GM12878 (cell line): Measurements from ENCODE around the gene RIOX2. TPM values are rescaled to one million over a fixed set of nuclear protein-coding genes. Genes with fewer than 3 reads are reported as not detected.

Experiments
- ATAC-seq: fragments of 200-7000 bp; cut with Tn5 transposase; 3 replicates; pipeline ENCODE4 v1.9.1; 2020; ENCODE audit warnings: mild to moderate bottlenecking, moderate library complexity
- BruUV-seq: library from RNA; stranded (reverse); fragments of 400-500 nt; replicated peaks from 2 replicates; lab custom pipeline; 2021; lab: Mats Ljungman, UMichigan
- CTCF ChIA-PET: fragments of 300-600 bp; sonication (Branson Sonifier 250); formaldehyde crosslinking; extraction: SDS; loops from one replicate; lab custom pipeline; 2021; ENCODE audit warnings: inconsistent platforms; lab: Yijun Ruan, JAX
- POLR2A ChIA-PET: fragments of 350-600 bp; formaldehyde crosslinking; extraction: SDS; loops from one replicate; lab custom pipeline; 2021; ENCODE audit warnings: inconsistent platforms; lab: Charles Lee
- RAD21 ChIA-PET: fragments of 300-600 bp; sonication (Branson Sonifier 250); formaldehyde crosslinking; loops from one replicate; lab custom pipeline; 2023; ENCODE audit warnings: antibody characterized with exemption; ENCODE audit not compliant: unreplicated experiment; lab: Charles Lee
- SMC1A ChIA-PET: fragments of 300-600 bp; sonication (Branson Sonifier 250); formaldehyde crosslinking; loops from one replicate; lab custom pipeline; 2023; ENCODE audit not compliant: unreplicated experiment, uncharacterized antibody; lab: Charles Lee
- DNase-seq: peaks from one replicate; pipeline ENCODE4 v3.0.0-alpha.2; 2011; ENCODE audit warnings: low read depth, low spot score
- FAIRE-seq: peaks from 3 replicates; lab custom pipeline; 2011; peaks lifted over from hg19 to GRCh38; lab: Jason Lieb, UNC
- H2AFZ ChIP-seq: 2 replicates; pipeline ENCODE4 v1.6.0; 2011; ENCODE audit warnings: low read depth, low read length, control low read depth; ENCODE audit not compliant: control insufficient read depth
- H3K27ac ChIP-seq: 2 replicates; pipeline ENCODE4 v1.5.1; 2011; ENCODE audit warnings: control low read depth; ENCODE audit not compliant: control insufficient read depth, insufficient read depth
- H3K27me3 ChIP-seq, 2 experiments: replicated peaks in 1 of 2; 2 replicates each; pipeline versions ENCODE4 v1.6.0 to v1.6.1; 2011; ENCODE audit warnings: low read length in 1 of 2; ENCODE audit not compliant: control insufficient read depth in 2 of 2, insufficient read depth in 2 of 2
- H3K36me3 ChIP-seq, 2 experiments: 2 replicates each; pipeline ENCODE4 v1.5.1; 2011; ENCODE audit warnings: low read length in 1 of 2; ENCODE audit not compliant: control insufficient read depth in 2 of 2, insufficient read depth in 2 of 2
- H3K4me1 ChIP-seq: 2 replicates; pipeline ENCODE4 v1.6.1; 2011; ENCODE audit warnings: mild to moderate bottlenecking, low read length, moderate library complexity, mixed read lengths; ENCODE audit not compliant: control insufficient read depth, insufficient read depth
- H3K4me2 ChIP-seq: 2 replicates; pipeline ENCODE4 v1.6.0; 2011; ENCODE audit warnings: control low read depth; ENCODE audit not compliant: control insufficient read depth, insufficient read depth
- H3K4me3 ChIP-seq: fragments of 200-600 bp; sonication (generic); 2 replicates; pipeline ENCODE4 v1.5.1; 2016
- H3K79me2 ChIP-seq: 2 replicates; pipeline ENCODE4 v1.6.0; 2011; ENCODE audit warnings: low read length; ENCODE audit not compliant: control insufficient read depth, insufficient read depth
- H3K9ac ChIP-seq: 2 replicates; pipeline ENCODE4 v1.8.0; 2011; ENCODE audit warnings: low read length, control low read depth, mixed read lengths; ENCODE audit not compliant: control insufficient read depth, insufficient read depth
- H3K9me3 ChIP-seq: replicated peaks from 3 replicates; pipeline ENCODE4 v1.5.1; 2011; ENCODE audit warnings: mild to moderate bottlenecking, low read length; ENCODE audit not compliant: control insufficient read depth, insufficient read depth
- H4K20me1 ChIP-seq: 2 replicates; pipeline ENCODE4 v1.6.0; 2011; ENCODE audit not compliant: control insufficient read depth, insufficient read depth
- BRCA1 ChIP-seq: IDR thresholded peaks from 2 replicates; pipeline ENCODE4 v1.6.1; 2011; ENCODE audit warnings: low read depth, low read length, improper control_type of control experiment
- CREM ChIP-seq: IDR thresholded peaks from 2 replicates; pipeline ENCODE4 v1.6.1; 2014; ENCODE audit warnings: antibody characterized with exemption, low read depth
- HDGF ChIP-seq: fragments of 450-650 bp; IDR thresholded peaks from 2 replicates; pipeline ENCODE4 v1.6.1; 2016; ENCODE audit warnings: antibody characterized with exemption
- KLF5 ChIP-seq: fragments of 450-650 bp; IDR thresholded peaks from 2 replicates; pipeline ENCODE4 v1.6.1; 2014; ENCODE audit warnings: mild to moderate bottlenecking; ENCODE audit not compliant: partially characterized antibody
- NFXL1 ChIP-seq: fragments of 450-650 bp; IDR thresholded peaks from 2 replicates; pipeline ENCODE4 v1.6.1; 2017; ENCODE audit warnings: antibody characterized with exemption, mild to moderate bottlenecking, borderline replicate concordance
- POU2F2 ChIP-seq: IDR thresholded peaks from 3 replicates; pipeline ENCODE4 v1.6.1; 2011; ENCODE audit warnings: low read depth, mild to moderate bottlenecking, low read length, borderline replicate concordance
- SMARCA5 ChIP-seq: fragments of 450-650 bp; IDR thresholded peaks from 2 replicates; pipeline ENCODE4 v1.6.1; 2017; ENCODE audit warnings: mild to moderate bottlenecking
- STAT3 ChIP-seq: IDR thresholded peaks from 2 replicates; pipeline ENCODE4 v1.6.1; 2011; ENCODE audit warnings: low read depth, low read length, improper control_type of control experiment
- SUZ12 ChIP-seq: fragments of 200-600 bp; sonication (generic); IDR thresholded peaks from one replicate; pipeline ENCODE4 v1.6.1; 2018; ENCODE audit warnings: antibody characterized with exemption, mild to moderate bottlenecking; ENCODE audit not compliant: unreplicated experiment
- TARDBP ChIP-seq: IDR thresholded peaks from 2 replicates; pipeline ENCODE4 v1.6.1; 2016; ENCODE audit warnings: borderline replicate concordance
- ZBED1 ChIP-seq: IDR thresholded peaks from 2 replicates; pipeline ENCODE4 v1.6.1; 2016; ENCODE audit warnings: borderline replicate concordance
- ZNF207 ChIP-seq: fragments of 450-650 bp; IDR thresholded peaks from 2 replicates; pipeline ENCODE4 v1.6.1; 2014; ENCODE audit warnings: antibody characterized with exemption, mild to moderate bottlenecking, borderline replicate concordance
- ZNF24 ChIP-seq: fragments of 450-650 bp; IDR thresholded peaks from 2 replicates; pipeline ENCODE4 v1.6.1; 2017; ENCODE audit warnings: antibody characterized with exemption, mild to moderate bottlenecking
- ZZZ3 ChIP-seq: IDR thresholded peaks from 2 replicates; pipeline ENCODE4 v1.6.1; 2011; ENCODE audit warnings: low read depth; ENCODE audit not compliant: control insufficient read depth, insufficient read length
- WGBS: methylation state at CpG from one replicate; pipeline ENCODE4 v1.1.6; 2016; ENCODE audit warnings: low lambda C conversion rate; ENCODE audit not compliant: insufficient replicate concordance, insufficient coverage; ENCODE audit errors: missing lambda C conversion rate; 5-methylcytosine and 5-hydroxymethylcytosine counted together
- in situ Hi-C: fragments of 300-500 bp; cut with MboI; formaldehyde crosslinking; loops from 9 replicates; pipeline ENCODE4 v1.14.3; 2018; ENCODE audit warnings: mixed read lengths
- intact Hi-C: fragments of 100-400 bp; cut with micrococcal nuclease; formaldehyde crosslinking; loops from one replicate; pipeline ENCODE4 v1.14.2; 2022; ENCODE audit not compliant: unreplicated experiment
- polyA plus RNA-seq, 11 experiments: library from polyadenylated mRNA; depleted of rRNA in 4 of 11; unstranded in 6 of 11; stranded (reverse) in 5 of 11; fragments of >200 nt; fragmentation: Nextera tagmentation in 4 of 11; fragmentation: Illumina TruSeq in 1 of 11; extraction: Ambion mirVana in 4 of 11; extraction: Trizol in 1 of 11; gene quantifications; 1 replicate in 1 of 11; 2 replicates in 10 of 11; pipeline versions ENCODE4 v1.2.1 to v1.2.3, GENCODE V29; 2011 to 2016; ENCODE audit warnings: inconsistent platforms in 2 of 11, missing spikeins in 2 of 11, low read depth in 1 of 11
- total RNA-seq, 4 experiments: library from RNA; depleted of rRNA in 3 of 4; stranded (reverse); fragments of >200 nt in 3 of 4; fragmentation: Illumina TruSeq in 1 of 4; extraction: Trizol in 1 of 4; gene quantifications; 2 replicates each; pipeline versions ENCODE4 v1.2.1 to v1.2.3, GENCODE V29; 2013 to 2021
- TF ChIP-seq, protein P1 (sequence below): IDR thresholded peaks from 2 replicates; pipeline ENCODE4 v1.6.1; 2012; ENCODE audit warnings: mild to moderate bottlenecking, low read depth, low read length

The RIOX2 gene
- total and polyA plus RNA-seq, 10 of the 15 experiments (the other 5 are each of a cell fraction or from before 2014, with no cell fraction given), result 24.1 to 52.6 (median 44.0) TPM

DNA sequence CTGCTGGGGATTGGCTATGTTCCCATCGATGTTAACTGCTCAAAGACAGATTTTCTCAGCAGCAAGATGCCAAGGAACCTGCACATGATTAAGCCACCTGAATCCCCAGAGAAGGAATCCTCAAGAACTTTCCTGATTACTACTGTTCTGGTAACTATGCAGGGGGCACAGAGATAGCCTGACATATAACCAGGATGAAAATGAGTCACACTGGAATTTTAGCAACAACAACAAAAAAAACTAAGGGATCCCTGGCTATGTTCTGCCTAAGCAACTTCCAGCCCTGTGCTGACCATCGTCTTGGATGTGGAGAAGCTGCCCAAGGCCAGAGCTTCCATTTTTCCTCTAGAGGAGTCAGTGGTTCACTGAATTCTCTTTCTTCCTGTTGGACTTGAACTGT is 13.8 kb downstream of the RIOX2 start (continued):
- TF ChIP-seq HDGF (no peak), ZBED1 (no peak)

DNA sequence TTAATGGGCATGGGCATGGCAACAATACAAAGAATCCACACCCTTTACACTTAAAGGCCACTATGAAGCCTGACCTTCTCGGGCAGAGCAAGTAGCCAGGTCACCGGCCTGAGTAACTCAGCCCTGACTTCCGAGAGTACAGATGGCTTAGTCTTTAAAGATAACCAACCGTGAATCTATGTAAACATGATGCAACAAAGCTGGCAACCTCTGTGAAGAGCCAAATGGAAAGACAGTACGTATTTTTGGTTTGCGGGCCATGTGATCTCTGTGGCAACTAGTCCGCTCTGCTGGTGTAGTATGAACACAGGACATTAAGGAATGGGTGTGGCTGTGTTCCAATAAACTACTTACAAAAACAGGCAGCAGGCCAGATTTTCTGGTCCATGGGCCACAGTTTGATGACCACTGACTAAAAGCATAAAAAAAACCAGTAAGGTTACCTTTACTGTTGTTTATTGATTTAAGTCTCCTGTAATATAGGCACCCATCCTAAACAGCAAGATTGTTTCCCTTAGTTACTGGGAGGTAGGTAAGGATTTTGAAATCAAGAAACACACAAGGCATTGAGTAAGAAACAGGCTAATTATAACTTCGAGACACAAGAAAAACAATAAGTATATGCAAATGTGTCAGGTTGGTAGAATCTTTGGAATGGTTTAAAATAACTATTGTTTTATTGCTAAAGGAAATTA is 14.5 kb downstream of the RIOX2 start:
- H3K9me3 ChIP-seq, result no peaks in the 10 kb centered on the region
- no peak overlapping the region for H3K9ac ChIP-seq
- no peaks in the 10 kb centered on the region for H3K27me3 ChIP-seq
- ATAC-seq (no peak), FAIRE-seq (no peak), DNase-seq (no peak)
- RAD21 ChIA-PET, result no interaction called here
- peaks cover 10 to 36% of the 10 kb centered on the region in 2 experiments for H3K36me3 ChIP-seq
- H3K4me2 ChIP-seq, result no peak overlapping the region
- peaks cover 8% of the 10 kb centered on the region for H3K79me2 ChIP-seq
- WGBS, result 99% methylated on average over 8 of the region's 8 CpGs
- no peak overlapping the region for H2AFZ ChIP-seq
- SMC1A ChIA-PET, result no interaction called here
- in situ Hi-C loops (no loop called here), intact Hi-C loops (no loop called here)
- TF ChIP-seq STAT3, result no peak
- TF ChIP-seq, protein P1, sequence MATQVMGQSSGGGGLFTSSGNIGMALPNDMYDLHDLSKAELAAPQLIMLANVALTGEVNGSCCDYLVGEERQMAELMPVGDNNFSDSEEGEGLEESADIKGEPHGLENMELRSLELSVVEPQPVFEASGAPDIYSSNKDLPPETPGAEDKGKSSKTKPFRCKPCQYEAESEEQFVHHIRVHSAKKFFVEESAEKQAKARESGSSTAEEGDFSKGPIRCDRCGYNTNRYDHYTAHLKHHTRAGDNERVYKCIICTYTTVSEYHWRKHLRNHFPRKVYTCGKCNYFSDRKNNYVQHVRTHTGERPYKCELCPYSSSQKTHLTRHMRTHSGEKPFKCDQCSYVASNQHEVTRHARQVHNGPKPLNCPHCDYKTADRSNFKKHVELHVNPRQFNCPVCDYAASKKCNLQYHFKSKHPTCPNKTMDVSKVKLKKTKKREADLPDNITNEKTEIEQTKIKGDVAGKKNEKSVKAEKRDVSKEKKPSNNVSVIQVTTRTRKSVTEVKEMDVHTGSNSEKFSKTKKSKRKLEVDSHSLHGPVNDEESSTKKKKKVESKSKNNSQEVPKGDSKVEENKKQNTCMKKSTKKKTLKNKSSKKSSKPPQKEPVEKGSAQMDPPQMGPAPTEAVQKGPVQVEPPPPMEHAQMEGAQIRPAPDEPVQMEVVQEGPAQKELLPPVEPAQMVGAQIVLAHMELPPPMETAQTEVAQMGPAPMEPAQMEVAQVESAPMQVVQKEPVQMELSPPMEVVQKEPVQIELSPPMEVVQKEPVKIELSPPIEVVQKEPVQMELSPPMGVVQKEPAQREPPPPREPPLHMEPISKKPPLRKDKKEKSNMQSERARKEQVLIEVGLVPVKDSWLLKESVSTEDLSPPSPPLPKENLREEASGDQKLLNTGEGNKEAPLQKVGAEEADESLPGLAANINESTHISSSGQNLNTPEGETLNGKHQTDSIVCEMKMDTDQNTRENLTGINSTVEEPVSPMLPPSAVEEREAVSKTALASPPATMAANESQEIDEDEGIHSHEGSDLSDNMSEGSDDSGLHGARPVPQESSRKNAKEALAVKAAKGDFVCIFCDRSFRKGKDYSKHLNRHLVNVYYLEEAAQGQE, result no peak
- no peak for TF ChIP-seq SUZ12
- no peak for TF ChIP-seq POU2F2
- TF ChIP-seq SMARCA5, result no peak
- no peak for TF ChIP-seq NFXL1
- no peak for TF ChIP-seq KLF5
- TF ChIP-seq TARDBP, result no peak
- TF ChIP-seq ZNF207, result no peak
- TF ChIP-seq ZZZ3, result no peak
- no peak for TF ChIP-seq ZNF24
- no peak for TF ChIP-seq CREM
- TF ChIP-seq BRCA1, result no peak
- no peak overlapping the region for H3K27ac ChIP-seq
- CTCF ChIA-PET, result no interaction called here
- POLR2A ChIA-PET, result no interaction called here
- H4K20me1 ChIP-seq, result no peaks in the 10 kb centered on the region; the same call in 1 of the 2 replicates
- peaks cover 8% of the 10 kb centered on the region for H3K4me1 ChIP-seq
- no TSS peak for BruUV-seq
- H3K4me3 ChIP-seq, result no peak overlapping the region
